Hepatocyte (in vitro differentiated cells): Measurements from ENCODE around the gene SLC4A1AP.

Source experiments
- EZH2 ChIP-seq: fragments of 200-600 bp; sonication (generic); IDR thresholded peaks from 2 replicates; pipeline ENCODE4 v1.6.1; 2016; ENCODE audit warnings: antibody characterized with exemption, mild to moderate bottlenecking, borderline replicate concordance
- TF ChIP-seq, protein P1 (sequence below): fragments of 200-600 bp; sonication (generic); IDR thresholded peaks from 2 replicates; pipeline ENCODE4 v1.5.1; 2016; ENCODE audit warnings: antibody characterized with exemption, mild to moderate bottlenecking; ENCODE audit not compliant: poor library complexity

DNA sequence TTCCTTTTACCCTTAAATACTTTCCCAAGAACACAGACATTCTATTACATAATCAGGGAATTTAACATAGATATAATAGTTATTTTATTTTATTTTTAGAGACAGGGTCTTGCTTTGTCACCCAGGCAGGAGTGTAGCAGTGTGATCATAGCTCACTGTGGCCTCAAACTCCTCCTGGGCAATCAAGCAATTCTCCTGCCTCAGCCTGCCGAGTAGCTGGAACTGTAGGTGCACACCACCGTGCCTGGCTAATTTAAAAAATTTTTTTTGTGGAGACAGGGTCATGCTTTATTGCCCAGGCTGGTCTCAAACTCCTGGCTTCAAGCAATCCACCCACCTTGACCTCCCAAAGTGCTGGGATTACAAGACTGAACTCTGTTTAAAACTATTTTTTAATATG, 45.6 kb downstream of the SLC4A1AP start:
- TF ChIP-seq, protein P1, sequence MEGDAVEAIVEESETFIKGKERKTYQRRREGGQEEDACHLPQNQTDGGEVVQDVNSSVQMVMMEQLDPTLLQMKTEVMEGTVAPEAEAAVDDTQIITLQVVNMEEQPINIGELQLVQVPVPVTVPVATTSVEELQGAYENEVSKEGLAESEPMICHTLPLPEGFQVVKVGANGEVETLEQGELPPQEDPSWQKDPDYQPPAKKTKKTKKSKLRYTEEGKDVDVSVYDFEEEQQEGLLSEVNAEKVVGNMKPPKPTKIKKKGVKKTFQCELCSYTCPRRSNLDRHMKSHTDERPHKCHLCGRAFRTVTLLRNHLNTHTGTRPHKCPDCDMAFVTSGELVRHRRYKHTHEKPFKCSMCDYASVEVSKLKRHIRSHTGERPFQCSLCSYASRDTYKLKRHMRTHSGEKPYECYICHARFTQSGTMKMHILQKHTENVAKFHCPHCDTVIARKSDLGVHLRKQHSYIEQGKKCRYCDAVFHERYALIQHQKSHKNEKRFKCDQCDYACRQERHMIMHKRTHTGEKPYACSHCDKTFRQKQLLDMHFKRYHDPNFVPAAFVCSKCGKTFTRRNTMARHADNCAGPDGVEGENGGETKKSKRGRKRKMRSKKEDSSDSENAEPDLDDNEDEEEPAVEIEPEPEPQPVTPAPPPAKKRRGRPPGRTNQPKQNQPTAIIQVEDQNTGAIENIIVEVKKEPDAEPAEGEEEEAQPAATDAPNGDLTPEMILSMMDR = no peak
- TF ChIP-seq EZH2 = no peak
